Gastroesophageal sphincter (tissue), 4 donors: ENCODE results near the gene C3orf38. TPM values are rescaled to one million over a fixed set of nuclear protein-coding genes. Genes with fewer than 3 reads are reported as not detected.

ENCODE experiments used
- ATAC-seq: fragments of 150-250 bp; one replicate; pipeline ENCODE4 v1.9.1; 2016; ENCODE audit warnings: mild to moderate bottlenecking, moderate library complexity
- H3K27ac ChIP-seq, 4 donors: fragments of 200-600 bp; sonication (generic) in 3 of 4; 1 replicate in 3 of 4; 2 replicates in 1 of 4; pipeline ENCODE4 v1.5.1; 2016 to 2019
- H3K27me3 ChIP-seq: fragments of 200-600 bp; sonication (generic); one replicate; pipeline ENCODE4 v1.5.1; 2019
- H3K36me3 ChIP-seq, 2 donors: fragments of 200-600 bp; sonication (generic); one replicate each; pipeline ENCODE4 v1.5.1; 2019; ENCODE audit warnings: control low read depth in 1 of 2
- H3K4me1 ChIP-seq, 3 donors: fragments of 200-600 bp; sonication (generic); 1 replicate in 2 of 3; 2 replicates in 1 of 3; pipeline ENCODE4 v1.5.1; 2016 to 2019; ENCODE audit warnings: control low read depth in 2 of 3
- H3K4me3 ChIP-seq, 2 donors: fragments of 200-600 bp; sonication (generic); one replicate each; pipeline ENCODE4 v1.5.1; 2019; ENCODE audit warnings: mild to moderate bottlenecking in 1 of 2, moderate library complexity in 1 of 2
- H3K9me3 ChIP-seq, 3 donors: fragments of 200-600 bp; sonication (generic); one replicate each; pipeline ENCODE4 v1.5.1; 2017 to 2019; ENCODE audit warnings: control low read depth in 2 of 3
- EP300 ChIP-seq: sonication (generic); formaldehyde crosslinking; IDR thresholded peaks from one replicate; pipeline ENCODE4 v1.6.1; 2017; ENCODE audit warnings: antibody characterized with exemption, mild to moderate bottlenecking
- POLR2A ChIP-seq, 2 donors: fragments of 450-650 bp; IDR thresholded peaks; one replicate each; pipeline ENCODE4 v1.6.1; 2017; ENCODE audit warnings: antibody characterized with exemption in 2 of 2, mild to moderate bottlenecking in 2 of 2, moderate library complexity in 1 of 2
- POLR2AphosphoS5 ChIP-seq: sonication (generic); formaldehyde crosslinking; IDR thresholded peaks from one replicate; pipeline ENCODE4 v1.6.1; 2017; ENCODE audit warnings: antibody characterized with exemption
- WGBS, 2 donors: methylation state at CpG; one replicate each; pipeline ENCODE4 v1.1.5; 2018; ENCODE audit warnings: low coverage in 1 of 2; 5-methylcytosine and 5-hydroxymethylcytosine counted together
- total RNA-seq, 4 donors: library from RNA; depleted of rRNA; stranded (reverse); fragments of >200 nt; gene quantifications; one replicate each; pipeline ENCODE4 v1.1.0, GENCODE V29; 2016
- TF ChIP-seq, protein P1 (sequence below), 4 experiments: fragments of 200-600 bp in 2 of 4; fragments of 450-650 bp in 2 of 4; sonication (generic) in 1 of 4; IDR thresholded peaks; one replicate each; pipeline ENCODE4 v1.5.1; 2017 to 2019; ENCODE audit warnings: antibody characterized with exemption in 4 of 4, mild to moderate bottlenecking in 2 of 4, moderate library complexity in 2 of 4

The C3orf38 gene
- total RNA-seq, 4 donors from 2014 or later: 15.6 to 23.0 (median 16.9) TPM

DNA sequence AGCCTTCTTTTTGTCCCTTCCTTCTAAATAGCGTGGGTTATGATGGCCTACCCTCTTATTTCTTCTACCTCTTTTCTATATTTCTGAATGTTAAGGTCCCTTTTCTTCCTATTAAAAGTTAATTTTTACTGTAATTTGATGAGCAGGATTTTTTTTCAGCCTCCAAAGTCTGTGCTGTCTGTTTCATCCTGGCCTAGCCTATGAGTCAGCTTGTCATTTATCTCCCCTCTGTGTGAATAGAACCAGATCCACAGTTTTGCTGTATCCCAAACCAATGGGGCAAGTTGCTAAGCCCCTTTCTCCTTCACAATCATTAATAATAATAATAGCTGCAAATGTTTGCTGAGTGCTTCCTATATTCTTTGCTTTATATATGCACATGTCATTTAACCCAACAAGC is 18.1 kb upstream of the C3orf38 start:
- peaks cover 0 to 19% (median 0%) of the 10 kb centered on the region in 3 donors for H3K4me1 ChIP-seq
- no peak overlapping the region for H3K4me3 ChIP-seq
- H3K27me3 ChIP-seq: no peaks in the 10 kb centered on the region
- TF ChIP-seq POLR2A (IDR thresholded peaks at IDR 0.05) (no peak), POLR2AphosphoS5 (no peak), EP300 (no peak)
- TF ChIP-seq, protein P1, sequence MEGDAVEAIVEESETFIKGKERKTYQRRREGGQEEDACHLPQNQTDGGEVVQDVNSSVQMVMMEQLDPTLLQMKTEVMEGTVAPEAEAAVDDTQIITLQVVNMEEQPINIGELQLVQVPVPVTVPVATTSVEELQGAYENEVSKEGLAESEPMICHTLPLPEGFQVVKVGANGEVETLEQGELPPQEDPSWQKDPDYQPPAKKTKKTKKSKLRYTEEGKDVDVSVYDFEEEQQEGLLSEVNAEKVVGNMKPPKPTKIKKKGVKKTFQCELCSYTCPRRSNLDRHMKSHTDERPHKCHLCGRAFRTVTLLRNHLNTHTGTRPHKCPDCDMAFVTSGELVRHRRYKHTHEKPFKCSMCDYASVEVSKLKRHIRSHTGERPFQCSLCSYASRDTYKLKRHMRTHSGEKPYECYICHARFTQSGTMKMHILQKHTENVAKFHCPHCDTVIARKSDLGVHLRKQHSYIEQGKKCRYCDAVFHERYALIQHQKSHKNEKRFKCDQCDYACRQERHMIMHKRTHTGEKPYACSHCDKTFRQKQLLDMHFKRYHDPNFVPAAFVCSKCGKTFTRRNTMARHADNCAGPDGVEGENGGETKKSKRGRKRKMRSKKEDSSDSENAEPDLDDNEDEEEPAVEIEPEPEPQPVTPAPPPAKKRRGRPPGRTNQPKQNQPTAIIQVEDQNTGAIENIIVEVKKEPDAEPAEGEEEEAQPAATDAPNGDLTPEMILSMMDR (IDR thresholded peaks at IDR 0.05): no peak
- no peak overlapping the region for H3K27ac ChIP-seq
- H3K36me3 ChIP-seq: peaks cover 0 to 29% of the 10 kb centered on the region in 2 donors
- no peaks in the 10 kb centered on the region for H3K9me3 ChIP-seq
- WGBS, 2 donors: 100% methylated on average over 1 of the region's 1 CpG; no CpG with 5 or more reads in 1 of the 2 donors
- no peak for ATAC-seq

DNA sequence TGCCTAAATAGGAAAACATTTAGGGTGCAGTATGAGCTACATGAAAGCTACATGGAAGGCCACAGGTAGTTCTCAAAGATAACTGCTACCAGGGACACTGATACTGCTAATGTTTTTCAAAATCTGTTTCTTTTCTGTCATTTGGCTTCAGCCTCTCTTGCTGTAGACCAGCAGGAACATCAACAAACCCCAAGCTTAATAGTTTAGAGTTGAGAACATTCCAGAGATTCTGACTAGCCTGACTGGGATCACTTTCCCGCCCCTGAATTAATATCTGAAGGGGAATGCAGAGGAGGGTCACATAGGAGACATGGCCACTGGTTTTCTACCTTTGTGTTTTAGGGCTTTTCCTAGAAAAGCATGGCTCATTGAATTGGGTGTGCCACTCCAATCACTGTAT is 16.9 kb upstream of the C3orf38 start:
- no peak for TF ChIP-seq EP300
- no peak for TF ChIP-seq POLR2A (IDR thresholded peaks at IDR 0.05)
- TF ChIP-seq, protein P1 (IDR thresholded peaks at IDR 0.05): no peak
- TF ChIP-seq POLR2AphosphoS5: no peak
- Histone ChIP-seq H3K9me3 (no peaks in the 10 kb centered on the region), H3K36me3 (peaks cover 0 to 40% of the 10 kb centered on the region in 2 donors), H3K27ac (no peak overlapping the region), H3K4me3 (no peak overlapping the region), H3K4me1 (peaks cover 0 to 19% (median 0%) of the 10 kb centered on the region in 3 donors), H3K27me3 (no peaks in the 10 kb centered on the region)
- WGBS, 2 donors: 60 to 83% methylated on average over 1 of the region's 1 CpG
- no peak for ATAC-seq

DNA sequence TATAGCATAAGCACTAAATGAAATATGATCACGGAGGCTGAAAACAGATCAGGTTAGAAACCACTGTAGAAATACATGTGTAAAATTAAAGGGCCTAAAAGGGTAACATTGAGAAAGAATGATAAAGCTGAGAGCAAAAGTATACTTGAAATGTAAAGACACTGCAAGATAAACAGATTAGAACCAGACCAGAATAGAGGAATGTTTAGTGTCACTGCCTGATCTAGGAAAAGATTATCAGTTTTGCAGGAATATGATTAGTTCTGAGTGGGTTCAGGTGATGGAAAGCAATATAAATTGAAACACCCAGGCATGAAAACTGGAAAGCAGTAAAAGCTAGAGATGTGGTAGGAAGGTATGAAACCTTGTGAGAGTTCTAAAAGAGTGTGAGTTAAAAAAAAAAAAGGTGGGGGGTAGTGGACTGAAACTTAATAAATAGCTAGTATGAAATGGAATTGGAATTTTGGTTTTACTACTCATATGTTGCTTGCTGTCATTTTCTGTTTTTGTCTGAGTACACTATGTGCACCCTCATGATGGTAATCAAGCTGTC is 16.0 kb upstream of the C3orf38 start:
- 0% methylated on average over 1 of the region's 1 CpG for WGBS, 2 donors
- no peak overlapping the region for H3K4me3 ChIP-seq
- no peak overlapping the region for H3K27ac ChIP-seq
- peaks cover 0 to 48% of the 10 kb centered on the region in 2 donors for H3K36me3 ChIP-seq
- TF ChIP-seq, protein P1 (IDR thresholded peaks at IDR 0.05): no peak
- TF ChIP-seq POLR2AphosphoS5 (no peak), POLR2A (IDR thresholded peaks at IDR 0.05) (no peak)
- ATAC-seq: no peak
- no peaks in the 10 kb centered on the region for H3K27me3 ChIP-seq
- H3K9me3 ChIP-seq: no peaks in the 10 kb centered on the region
- H3K4me1 ChIP-seq: peaks cover 0 to 19% (median 0%) of the 10 kb centered on the region in 3 donors

DNA sequence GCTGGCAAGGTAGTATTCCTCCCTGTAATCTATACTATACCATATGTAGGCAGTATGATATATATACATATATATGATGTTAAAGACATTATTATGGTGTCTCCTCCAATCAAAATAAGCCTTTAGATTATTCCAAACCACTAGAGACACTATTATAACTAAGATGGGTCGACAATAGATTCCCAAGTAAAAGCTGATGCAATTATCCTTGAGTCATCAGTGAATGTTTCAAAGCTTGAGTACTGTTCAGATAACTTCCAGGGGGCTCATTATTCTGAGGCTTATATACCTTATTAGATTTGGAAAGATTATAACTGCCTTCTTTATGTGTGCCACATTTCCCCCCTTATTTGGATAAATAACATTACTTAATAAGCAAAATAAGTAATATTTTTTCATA is 11.9 kb upstream of the C3orf38 start:
- TF ChIP-seq, protein P1 (IDR thresholded peaks at IDR 0.05): no peak
- TF ChIP-seq POLR2AphosphoS5: no peak
- no peak for TF ChIP-seq POLR2A (IDR thresholded peaks at IDR 0.05)
- Histone ChIP-seq H3K27ac (no peak overlapping the region), H3K36me3 (peaks cover 0 to 74% of the 10 kb centered on the region in 2 donors)

DNA sequence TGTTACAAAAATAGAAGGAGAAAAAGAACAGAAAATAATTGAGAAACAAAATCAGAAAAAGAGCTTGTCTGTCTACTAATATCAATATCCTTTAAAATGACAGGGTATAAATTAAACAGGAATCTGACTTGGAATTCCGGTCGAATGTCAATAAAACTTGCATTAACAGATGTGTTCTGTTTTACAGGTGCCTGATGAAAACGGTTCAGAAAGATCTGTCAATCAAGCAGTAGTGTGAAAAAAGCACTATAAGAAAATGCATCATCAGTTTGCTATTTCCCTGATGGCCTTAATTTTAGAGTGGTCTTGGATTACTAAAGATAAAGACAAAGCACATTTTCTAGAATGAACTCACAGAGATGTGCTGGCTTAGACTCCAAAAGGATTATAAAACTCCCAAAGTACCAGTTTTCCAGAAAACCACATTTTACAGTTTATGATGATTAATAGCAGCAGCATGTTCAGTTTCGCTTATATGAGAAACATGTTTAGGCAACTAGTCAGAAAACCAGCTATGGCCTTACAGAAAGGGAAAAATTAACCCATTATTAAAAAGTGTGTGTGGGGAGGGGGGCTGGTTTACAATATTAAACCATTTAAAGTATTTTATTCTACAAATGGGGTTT is 8.2 kb upstream of the C3orf38 start:
- Histone ChIP-seq H3K36me3 (peaks cover 0 to 58% of the 10 kb centered on the region in 2 donors), H3K4me1 (no peaks in the 10 kb centered on the region), H3K27ac (no peak overlapping the region), H3K9me3 (no peaks in the 10 kb centered on the region), H3K4me3 (no peak overlapping the region), H3K27me3 (no peaks in the 10 kb centered on the region)
- ATAC-seq: no peak
- WGBS, 2 donors: 63 to 65% methylated on average over 4 of the region's 4 CpGs
- TF ChIP-seq POLR2AphosphoS5 (no peak), POLR2A (IDR thresholded peaks at IDR 0.05) (no peak), EP300 (no peak)
- TF ChIP-seq, protein P1 (IDR thresholded peaks at IDR 0.05): no peak

More for the DNA sequence above, 11.9 kb upstream of the C3orf38 start:
- Histone ChIP-seq H3K4me1 (peaks cover 0 to 7% (median 0%) of the 10 kb centered on the region in 3 donors), H3K27me3 (no peaks in the 10 kb centered on the region), H3K4me3 (no peak overlapping the region), H3K9me3 (no peaks in the 10 kb centered on the region)
- ATAC-seq: no peak
- WGBS, 2 donors: 100% methylated on average over 1 of the region's 1 CpG
